HepG2 (cell line): ENCODE measurements around the gene DENND2D. TPM values are rescaled to one million over a fixed set of nuclear protein-coding genes. Genes with fewer than 3 reads are reported as not detected.
A peak's percentile ranks its signal among the peaks of the same experiment; 100 is the strongest.

Experiments
- ATAC-seq: fragments of 200-7000 bp; cut with Tn5 transposase; 3 replicates; pipeline ENCODE4 v1.9.1; 2020; ENCODE audit warnings: mild to moderate bottlenecking, moderate library complexity
- BruUV-seq: library from RNA; stranded (reverse); fragments of 400-500 nt; replicated peaks from 2 replicates; lab custom pipeline; 2021; lab: Mats Ljungman, UMichigan
- CTCF ChIA-PET: fragments of 300-600 bp; formaldehyde crosslinking; extraction: SDS; loops from one replicate; lab custom pipeline; 2021; ENCODE audit warnings: low total read pairs, inconsistent platforms, low intra/inter-chr PET ratio; lab: Yijun Ruan, JAX
- POLR2A ChIA-PET: fragments of 350-600 bp; sonication (Branson Sonifier 250); formaldehyde crosslinking; loops from one replicate; lab custom pipeline; 2020; ENCODE audit warnings: antibody characterized with exemption, inconsistent platforms; lab: Yijun Ruan, JAX
- DNase-seq: peaks from one replicate; pipeline ENCODE4 v3.0.0-alpha.2; 2015; ENCODE audit warnings: low spot score
- FAIRE-seq: peaks from 3 replicates; lab custom pipeline; 2011; peaks lifted over from hg19 to GRCh38; lab: Jason Lieb, UNC
- H2AFZ ChIP-seq: one replicate; pipeline ENCODE4 v1.6.1; 2011; ENCODE audit warnings: low read length, inconsistent platforms
- H3K27ac ChIP-seq: fragments of 300-600 bp; 3 replicates; pipeline ENCODE4 v1.8.0; 2011; ENCODE audit warnings: mixed run types, mild to moderate bottlenecking, mixed read lengths, low read length, inconsistent platforms; ENCODE audit not compliant: insufficient read depth; ENCODE audit errors: extremely low read length
- H3K27me3 ChIP-seq, 2 experiments: fragments of 200-600 bp in 1 of 2; 2 replicates in 1 of 2; 3 replicates in 1 of 2; pipeline versions ENCODE4 v1.6.0 to v1.8.0; 2011; ENCODE audit warnings: low read length in 2 of 2, mild to moderate bottlenecking in 2 of 2, moderate library complexity in 2 of 2, inconsistent platforms in 1 of 2; ENCODE audit not compliant: insufficient read depth in 2 of 2, control insufficient read depth in 1 of 2
- H3K36me3 ChIP-seq, 2 experiments: fragments of 200-600 bp in 1 of 2; replicated peaks in 1 of 2; 2 replicates in 1 of 2; 3 replicates in 1 of 2; pipeline versions ENCODE4 v1.5.1 to v1.8.0; 2011; ENCODE audit warnings: low read length in 2 of 2, inconsistent platforms in 1 of 2; ENCODE audit not compliant: insufficient read depth in 2 of 2, control insufficient read depth in 1 of 2
- H3K4me1 ChIP-seq: 2 replicates; pipeline ENCODE4 v1.5.1; 2012; ENCODE audit warnings: low read length, inconsistent platforms; ENCODE audit not compliant: insufficient read depth
- H3K4me2 ChIP-seq: 2 replicates; pipeline ENCODE4 v1.6.0; 2011; ENCODE audit warnings: low read depth, low read length, inconsistent platforms
- H3K4me3 ChIP-seq, 3 experiments: fragments of 200-600 bp in 1 of 3; sonication (generic), shearing (Covaris generic) in 1 of 3; replicated peaks in 1 of 3; 2 replicates each; pipeline ENCODE4 v1.5.1; 2011 to 2016; ENCODE audit warnings: low read length in 3 of 3, inconsistent platforms in 2 of 3, low read depth in 2 of 3, mild to moderate bottlenecking in 2 of 3, control low read depth in 1 of 3, mixed read lengths in 1 of 3; ENCODE audit not compliant: insufficient read depth in 1 of 3
- H3K79me2 ChIP-seq: one replicate; pipeline ENCODE4 v1.6.1; 2011; ENCODE audit warnings: low read length, inconsistent platforms; ENCODE audit not compliant: insufficient read depth
- H3K9ac ChIP-seq: 2 replicates; pipeline ENCODE4 v1.6.0; 2011; ENCODE audit warnings: mild to moderate bottlenecking, low read depth, low read length, inconsistent platforms; ENCODE audit not compliant: insufficient read depth
- H3K9me3 ChIP-seq: 2 replicates; pipeline ENCODE4 v1.5.1; 2012; ENCODE audit warnings: mild to moderate bottlenecking, low read length
- H4K20me1 ChIP-seq: 2 replicates; pipeline ENCODE4 v1.6.0; 2011; ENCODE audit warnings: inconsistent platforms, mild to moderate bottlenecking, low read length, moderate library complexity; ENCODE audit not compliant: insufficient read depth
- CBX5 ChIP-seq: sonication (generic); formaldehyde crosslinking; IDR thresholded peaks from 2 replicates; pipeline ENCODE4 v1.4.0; 2020; ENCODE audit warnings: missing genetic modification reagents, borderline replicate concordance
- FOXC1 ChIP-seq: sonication (generic); formaldehyde crosslinking; IDR thresholded peaks from 2 replicates; pipeline ENCODE4 v1.8.0; 2022; ENCODE audit warnings: mild to moderate bottlenecking, missing genetic modification reagents, borderline replicate concordance
- GATAD2A ChIP-seq: IDR thresholded peaks from 2 replicates; pipeline ENCODE4 v1.6.1; 2016
- HINFP ChIP-seq: sonication (generic); formaldehyde crosslinking; IDR thresholded peaks from 2 replicates; pipeline ENCODE4 v1.4.0; 2020; ENCODE audit warnings: low read depth, mild to moderate bottlenecking, missing genetic modification reagents
- HIVEP1 ChIP-seq: sonication (generic); formaldehyde crosslinking; IDR thresholded peaks from 2 replicates; pipeline ENCODE4 v1.4.0; 2020; ENCODE audit warnings: mild to moderate bottlenecking, missing genetic modification reagents
- NR2F1 ChIP-seq, 2 experiments: fragments of 450-650 bp in 1 of 2; formaldehyde crosslinking in 1 of 2; IDR thresholded peaks; 2 replicates each; pipeline versions ENCODE4 v1.5.0 to v1.6.1; 2016 to 2020; ENCODE audit warnings: mild to moderate bottlenecking in 1 of 2, missing compliant biosample characterization in 1 of 2, missing genetic modification reagents in 1 of 2, moderate library complexity in 1 of 2
- RARA ChIP-seq: IDR thresholded peaks from 2 replicates; pipeline ENCODE4 v1.6.1; 2016; ENCODE audit warnings: missing genetic modification reagents, missing compliant biosample characterization
- SMAD1 ChIP-seq: sonication (generic); formaldehyde crosslinking; IDR thresholded peaks from 2 replicates; pipeline ENCODE4 v1.4.0; 2020; ENCODE audit warnings: missing genetic modification reagents, low read depth, mild to moderate bottlenecking, borderline replicate concordance
- TGIF2 ChIP-seq: IDR thresholded peaks from 2 replicates; pipeline ENCODE4 v1.6.1; 2016; ENCODE audit warnings: control low read depth, missing compliant biosample characterization
- ZC3H4 ChIP-seq: sonication (generic); formaldehyde crosslinking; IDR thresholded peaks from 2 replicates; pipeline ENCODE4 v1.4.0; 2020; ENCODE audit warnings: missing genetic modification reagents, borderline replicate concordance
- ZMAT5 ChIP-seq: sonication (generic); formaldehyde crosslinking; IDR thresholded peaks from 2 replicates; pipeline ENCODE4 v1.5.0; 2020; ENCODE audit warnings: mild to moderate bottlenecking, low read depth, missing genetic modification reagents, borderline replicate concordance
- ZNF550 ChIP-seq: sonication (generic); formaldehyde crosslinking; IDR thresholded peaks from 2 replicates; pipeline ENCODE4 v1.4.0; 2020; ENCODE audit warnings: mild to moderate bottlenecking, missing genetic modification reagents, borderline replicate concordance
- ZNF558 ChIP-seq: sonication (generic); formaldehyde crosslinking; IDR thresholded peaks from 2 replicates; pipeline ENCODE4 v1.9.0; 2022; ENCODE audit warnings: mild to moderate bottlenecking, missing genetic modification reagents, borderline replicate concordance
- ZNF580 ChIP-seq: IDR thresholded peaks from 2 replicates; pipeline ENCODE4 v1.6.1; 2016; ENCODE audit warnings: low read depth, borderline replicate concordance
- ZNF644 ChIP-seq: IDR thresholded peaks from 2 replicates; pipeline ENCODE4 v1.6.1; 2016; ENCODE audit warnings: low read depth
- ZNF839 ChIP-seq: sonication (generic); formaldehyde crosslinking; IDR thresholded peaks from 2 replicates; pipeline ENCODE4 v1.4.0; 2020; ENCODE audit warnings: missing genetic modification reagents, mild to moderate bottlenecking, borderline replicate concordance
- WGBS: methylation state at CpG from one replicate; pipeline ENCODE4 v1.1.6; 2017; ENCODE audit warnings: low lambda C conversion rate; 5-methylcytosine and 5-hydroxymethylcytosine counted together
- in situ Hi-C: cut with HindIII; loops from 2 replicates; pipeline ENCODE4 v1.10.0; 2017; ENCODE audit warnings: low pct_unique_long_range_greater_than_20kb; ENCODE audit not compliant: extremely low pct_ligation_motif_present
- intact Hi-C: fragments of 100-400 bp; cut with micrococcal nuclease; formaldehyde crosslinking; loops from one replicate; pipeline ENCODE4 v1.10.0; 2022; ENCODE audit not compliant: unreplicated experiment
- polyA plus RNA-seq, 8 experiments: library from polyadenylated mRNA; depleted of rRNA in 3 of 8; stranded (reverse) in 7 of 8; unstranded in 1 of 8; fragments of >200 nt; fragmentation: Illumina TruSeq in 4 of 8; extraction: Trizol in 4 of 8; gene quantifications; 2 replicates each; pipeline versions ENCODE4 v1.2.1 to v1.2.3, GENCODE V29; 2011 to 2016; ENCODE audit warnings: low read depth in 4 of 8, missing spikeins in 1 of 8, mixed read lengths in 1 of 8; ENCODE audit not compliant: insufficient read depth in 1 of 8
- total RNA-seq, 5 experiments: library from RNA; depleted of rRNA; stranded (reverse); fragments of >200 nt; fragmentation: Illumina TruSeq; extraction: Trizol; gene quantifications; 2 replicates each; pipeline ENCODE4 v1.2.3, GENCODE V29; 2016; ENCODE audit warnings: low read depth in 1 of 5
- TF ChIP-seq, protein P1 (sequence below): sonication (generic); formaldehyde crosslinking; IDR thresholded peaks from 2 replicates; pipeline ENCODE4 v1.4.0; 2020; ENCODE audit warnings: missing genetic modification reagents, borderline replicate concordance

Gene DENND2D
- total and polyA plus RNA-seq, 2 of the 13 experiments (the other 11 are each of a cell fraction or from before 2014, with no cell fraction given): 0.04 TPM; not detected in 1

- Histone ChIP-seq H3K36me3 (0 out of 5 replicates have a peak, but pooled peaks cover 0 to 5% of the 10 kb centered on the region in 2 experiments), H3K27ac (peak overlapping the region; percentile 96), H3K9me3 (no peaks in the 10 kb centered on the region), H3K27me3 (no peaks in the 10 kb centered on the region), H2AFZ (no peak overlapping the region), H3K9ac (peak overlapping the region; percentile 41; the same call in 1 of the 2 replicates), H3K4me1 (peaks cover 59% of the 10 kb centered on the region), H4K20me1 (peaks cover 8% of the 10 kb centered on the region; the same call in 1 of the 2 replicates), H3K79me2 (peaks cover 82% of the 10 kb centered on the region), H3K4me2 (peak overlapping the region; percentile 75), H3K4me3 (peak overlapping the region; percentile 82 to 90 (median 84); a peak in 5 of 6 replicates)
- intact Hi-C loops (loop anchor here (5.0 to 10.0 kb wide), 2 partner anchors 110 to 192 kb away; no protein-coding TSS in a partner anchor), in situ Hi-C loops (no loop called here)
- DNase-seq: peak; percentile 55
- no TSS peak for BruUV-seq
- FAIRE-seq: peak; percentile 49
- CTCF ChIA-PET: no interaction called here
- peak; percentile 47 for ATAC-seq
- POLR2A ChIA-PET: interaction anchor here (0.8 to 1.4 kb wide), 3 partner anchors 10 to 97 kb away, joined by 3 to 7 read pairs (median 3); no protein-coding TSS in a partner anchor
- WGBS: 4% methylated on average over 5 of the region's 5 CpGs
- peak; percentile 53 for TF ChIP-seq GATAD2A (CRISPR knock-in tag)
- TF ChIP-seq ZC3H4 (CRISPR knock-in tag): no peak
- TF ChIP-seq ZMAT5: no peak
- no peak for TF ChIP-seq NR2F1 (CRISPR knock-in tag; IDR thresholded peaks at IDR 0.05)
- TF ChIP-seq CBX5: no peak
- TF ChIP-seq, protein P1, sequence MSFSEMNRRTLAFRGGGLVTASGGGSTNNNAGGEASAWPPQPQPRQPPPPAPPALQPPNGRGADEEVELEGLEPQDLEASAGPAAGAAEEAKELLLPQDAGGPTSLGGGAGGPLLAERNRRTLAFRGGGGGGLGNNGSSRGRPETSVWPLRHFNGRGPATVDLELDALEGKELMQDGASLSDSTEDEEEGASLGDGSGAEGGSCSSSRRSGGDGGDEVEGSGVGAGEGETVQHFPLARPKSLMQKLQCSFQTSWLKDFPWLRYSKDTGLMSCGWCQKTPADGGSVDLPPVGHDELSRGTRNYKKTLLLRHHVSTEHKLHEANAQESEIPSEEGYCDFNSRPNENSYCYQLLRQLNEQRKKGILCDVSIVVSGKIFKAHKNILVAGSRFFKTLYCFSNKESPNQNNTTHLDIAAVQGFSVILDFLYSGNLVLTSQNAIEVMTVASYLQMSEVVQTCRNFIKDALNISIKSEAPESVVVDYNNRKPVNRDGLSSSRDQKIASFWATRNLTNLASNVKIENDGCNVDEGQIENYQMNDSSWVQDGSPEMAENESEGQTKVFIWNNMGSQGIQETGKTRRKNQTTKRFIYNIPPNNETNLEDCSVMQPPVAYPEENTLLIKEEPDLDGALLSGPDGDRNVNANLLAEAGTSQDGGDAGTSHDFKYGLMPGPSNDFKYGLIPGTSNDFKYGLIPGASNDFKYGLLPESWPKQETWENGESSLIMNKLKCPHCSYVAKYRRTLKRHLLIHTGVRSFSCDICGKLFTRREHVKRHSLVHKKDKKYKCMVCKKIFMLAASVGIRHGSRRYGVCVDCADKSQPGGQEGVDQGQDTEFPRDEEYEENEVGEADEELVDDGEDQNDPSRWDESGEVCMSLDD (CRISPR knock-in tag): no peak
- TF ChIP-seq HIVEP1 (CRISPR knock-in tag): no peak
- no peak for TF ChIP-seq FOXC1 (CRISPR knock-in tag)
- 0 out of 2 replicates have a peak, but pooled peaks have one; percentile 10 for TF ChIP-seq RARA (CRISPR knock-in tag)
- TF ChIP-seq ZNF550 (CRISPR knock-in tag): no peak
- TF ChIP-seq ZNF580: no peak
- TF ChIP-seq ZNF839: no peak
- TF ChIP-seq HINFP (CRISPR knock-in tag): no peak
- no peak for TF ChIP-seq ZNF644
- TF ChIP-seq ZNF558 (CRISPR knock-in tag): no peak
- TF ChIP-seq TGIF2 (CRISPR knock-in tag): no peak
- no peak for TF ChIP-seq SMAD1 (CRISPR knock-in tag)
Measured at GRCh38 chr1:111142356-111142975, 58.0 kb downstream of the DENND2D start.
